NT2/D1 (cell line): ENCODE data around the gene PIM2.

Experiments used
- SUZ12 ChIP-seq: IDR thresholded peaks from 2 replicates; pipeline ENCODE4 v1.6.1; 2011; ENCODE audit not compliant: insufficient read length, insufficient read depth; ENCODE audit errors: extremely low read depth
- YY1 ChIP-seq: IDR thresholded peaks from 2 replicates; pipeline ENCODE4 v1.6.1; 2011; ENCODE audit not compliant: insufficient read length, insufficient read depth
- ZNF274 ChIP-seq: IDR thresholded peaks from 2 replicates; pipeline ENCODE4 v1.6.1; 2011; ENCODE audit warnings: mild to moderate bottlenecking, low read depth, low read length

DNA sequence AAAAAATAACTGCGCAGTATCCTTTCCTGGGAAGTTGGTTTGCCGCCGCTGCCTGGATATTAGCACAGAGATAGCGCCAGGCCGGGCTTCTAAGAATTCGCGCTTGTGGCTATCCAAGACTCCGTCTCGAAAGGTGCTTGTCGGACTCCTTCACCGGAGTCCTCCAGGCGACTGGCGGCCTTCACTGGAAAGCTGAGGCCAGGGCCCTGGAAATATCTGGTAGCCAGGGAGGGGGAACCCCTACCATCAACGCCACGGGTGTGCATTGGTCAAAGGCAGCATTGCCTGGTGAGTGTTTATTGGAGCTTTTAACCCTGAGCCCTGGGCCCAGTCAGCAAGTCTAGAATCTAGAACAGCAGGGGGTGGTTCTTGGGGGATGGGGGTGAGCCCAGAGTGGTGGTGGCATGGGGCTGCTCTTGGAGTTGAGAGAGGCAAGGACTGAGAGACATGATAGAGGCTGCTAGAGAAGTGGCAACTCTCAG is 577 bp upstream of the PIM2 start:
- TF ChIP-seq YY1 (no peak), ZNF274 (no peak), SUZ12 (no peak)
